Lung (tissue), 12 donors: ENCODE data around the gene PRSS2. TPM values are rescaled to one million over a fixed set of nuclear protein-coding genes. Genes with fewer than 3 reads are reported as not detected.
"Not testable (repeated sequence)": the region's sequence is repeated elsewhere in the genome, so short reads cannot be mapped to it uniquely, and the experiment has no call there.

Experiments
- ATAC-seq: fragments of 200-7000 bp; cut with Tn5 transposase; one replicate; pipeline ENCODE4 v1.9.1; 2020; ENCODE audit warnings: moderate number of reproducible peaks; ENCODE audit not compliant: insufficient read depth, low FRiP score
- DNase-seq, 3 donors: peaks; one replicate each; pipeline ENCODE4 v3.0.0-alpha.2; 2013 to 2017
- H3K27ac ChIP-seq, 2 donors: one replicate each; pipeline ENCODE4 v1.5.1; 2013; ENCODE audit warnings: mild to moderate bottlenecking in 2 of 2, moderate library complexity in 2 of 2, control low read depth in 1 of 2, inconsistent platforms in 1 of 2, low read depth in 1 of 2, low read length in 1 of 2
- H3K27me3 ChIP-seq, 3 donors: one replicate each; pipeline ENCODE4 v1.5.1; 2013; ENCODE audit warnings: low read length in 2 of 3; ENCODE audit not compliant: control insufficient read depth in 3 of 3, insufficient read depth in 3 of 3
- H3K36me3 ChIP-seq, 4 donors: one replicate each; pipeline ENCODE4 v1.5.1; 2013; ENCODE audit warnings: low read length in 4 of 4, mild to moderate bottlenecking in 1 of 4, moderate library complexity in 1 of 4; ENCODE audit not compliant: control insufficient read depth in 4 of 4, insufficient read depth in 4 of 4
- H3K4me1 ChIP-seq, 5 donors: one replicate each; pipeline ENCODE4 v1.5.1; 2013; ENCODE audit warnings: low read length in 5 of 5, mild to moderate bottlenecking in 2 of 5, moderate library complexity in 1 of 5; ENCODE audit not compliant: control insufficient read depth in 5 of 5, insufficient read depth in 5 of 5
- H3K4me3 ChIP-seq: one replicate; pipeline ENCODE4 v1.5.1; 2013; ENCODE audit warnings: mild to moderate bottlenecking, control low read depth, moderate library complexity
- H3K9ac ChIP-seq, 2 donors: one replicate each; pipeline ENCODE4 v1.5.1; 2013; ENCODE audit warnings: low read length in 2 of 2, control low read depth in 1 of 2; ENCODE audit not compliant: insufficient read depth in 1 of 2
- H3K9me3 ChIP-seq, 4 donors: one replicate each; pipeline ENCODE4 v1.5.1; 2013; ENCODE audit warnings: low read length in 3 of 4, mild to moderate bottlenecking in 1 of 4, moderate library complexity in 1 of 4; ENCODE audit not compliant: control insufficient read depth in 4 of 4, insufficient read depth in 3 of 4
- CTCF ChIP-seq: IDR thresholded peaks from 2 replicates; pipeline ENCODE4 v1.5.1; 2012; ENCODE audit warnings: mild to moderate bottlenecking; ENCODE audit errors: control extremely low read depth, extremely low read depth
- WGBS, 2 donors: extraction: QIAGEN DNeasy Blood & Tissue Kit; methylation state at CpG; one replicate each; pipeline ENCODE4 v1.1.7; 2013; 5-methylcytosine and 5-hydroxymethylcytosine counted together
- polyA plus RNA-seq, 2 donors: library from polyadenylated mRNA; stranded (reverse); fragments of 200-250 nt; gene quantifications; one replicate each; pipeline ENCODE4 v1.2.1, GENCODE V29; 2013
- total RNA-seq, 2 donors: library from RNA; depleted of rRNA in 1 of 2; stranded (reverse); fragments of >200 nt in 1 of 2; gene quantifications; one replicate each; pipeline ENCODE4 v1.2.1, GENCODE V29; 2014 to 2021
- donor health status: control.
- donor health status: control.
- donor health status: Bipolar disorder and iron deficiency.
- donor health status: healthy.
- donor health status: DM: yes; HTN: yes; CAD: no.

Gene PRSS2
- total and polyA plus RNA-seq, 4 donors = 0.35 to 47.9 (median 1.7) TPM; not detected in 1

DNA sequence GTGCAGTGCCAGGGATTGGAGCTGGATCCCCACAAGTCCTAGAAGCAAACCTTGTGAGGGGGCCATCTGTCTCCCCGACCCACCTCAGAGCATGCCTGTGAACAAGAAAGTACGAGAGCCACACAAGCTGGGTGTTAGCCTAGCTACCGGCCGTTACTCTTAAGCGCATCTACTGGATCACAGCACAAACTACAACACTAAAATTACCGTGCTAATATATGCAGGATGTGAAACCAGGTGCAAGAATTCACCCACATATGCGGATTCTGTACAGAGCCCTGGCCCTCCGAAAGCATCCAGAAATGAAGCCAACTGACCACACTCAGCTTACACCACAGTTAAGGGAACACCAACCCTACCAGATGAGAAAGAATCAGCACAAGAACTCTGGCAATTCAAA is 37.5 kb upstream of the PRSS2 start:
- Histone ChIP-seq H3K27me3 (no peaks in the 10 kb centered on the region), H3K36me3 (no peaks in the 10 kb centered on the region), H3K27ac (no peak overlapping the region), H3K9ac (no peak overlapping the region), H3K9me3 (peaks cover 0 to 5% (median 2%) of the 10 kb centered on the region in 4 donors), H3K4me1 (no peaks in the 10 kb centered on the region), H3K4me3 (no peak overlapping the region)
- WGBS, 2 donors = 87 to 94% methylated on average over 8 of the region's 8 CpGs
- TF ChIP-seq CTCF = no peak
- no peak for DNase-seq
- no peak for ATAC-seq

- H3K4me1 ChIP-seq = peaks cover 0 to 1% (median 0%) of the 10 kb centered on the region in 5 donors
- no peaks in the 10 kb centered on the region for H3K9me3 ChIP-seq
- DNase-seq (no peak), ATAC-seq (no peak)
- H3K9ac ChIP-seq = no peak overlapping the region
- no peak for TF ChIP-seq CTCF
- no peak overlapping the region for H3K4me3 ChIP-seq
- H3K27ac ChIP-seq = no peak overlapping the region
- 32 to 42% methylated on average over 2 of the region's 2 CpGs for WGBS, 2 donors
- H3K27me3 ChIP-seq = peaks cover 0 to under 1% (median 0%) of the 10 kb centered on the region in 3 donors
- no peaks in the 10 kb centered on the region for H3K36me3 ChIP-seq
These were observed 30.8 kb upstream of the PRSS2 start for GRCh38 chr7:142739923-142740492.

DNA sequence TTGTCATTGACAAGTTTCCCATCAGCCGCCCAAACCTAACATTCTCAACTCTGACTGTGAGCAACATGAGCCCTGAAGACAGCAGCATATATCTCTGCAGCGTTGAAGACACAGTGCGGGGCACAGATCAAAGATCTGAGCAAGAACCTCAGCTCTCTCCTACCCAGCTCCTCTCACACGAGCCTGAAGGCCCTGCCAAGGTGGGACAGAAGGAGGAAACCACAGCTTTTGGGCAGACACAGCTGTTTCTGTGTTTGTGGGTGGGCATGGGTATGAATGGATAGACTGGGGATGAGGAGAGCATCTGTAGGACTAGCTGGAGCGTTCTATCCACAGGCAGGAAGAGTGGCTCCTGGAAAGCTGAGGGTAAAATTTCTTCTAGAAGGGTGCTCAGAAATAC is 30.0 kb upstream of the PRSS2 start:
- peaks cover 0 to 2% (median 0%) of the 10 kb centered on the region in 3 donors for H3K27me3 ChIP-seq
- DNase-seq = no peak
- no peaks in the 10 kb centered on the region for H3K36me3 ChIP-seq
- no peak for ATAC-seq
- H3K4me3 ChIP-seq = no peak overlapping the region
- 73 to 75% methylated on average over 5 of the region's 5 CpGs for WGBS, 2 donors
- no peak overlapping the region for H3K27ac ChIP-seq
- H3K9me3 ChIP-seq = no peaks in the 10 kb centered on the region
- H3K9ac ChIP-seq = no peak overlapping the region
- TF ChIP-seq CTCF = no peak
- H3K4me1 ChIP-seq = peaks cover 0 to 1% (median 0%) of the 10 kb centered on the region in 5 donors

DNA sequence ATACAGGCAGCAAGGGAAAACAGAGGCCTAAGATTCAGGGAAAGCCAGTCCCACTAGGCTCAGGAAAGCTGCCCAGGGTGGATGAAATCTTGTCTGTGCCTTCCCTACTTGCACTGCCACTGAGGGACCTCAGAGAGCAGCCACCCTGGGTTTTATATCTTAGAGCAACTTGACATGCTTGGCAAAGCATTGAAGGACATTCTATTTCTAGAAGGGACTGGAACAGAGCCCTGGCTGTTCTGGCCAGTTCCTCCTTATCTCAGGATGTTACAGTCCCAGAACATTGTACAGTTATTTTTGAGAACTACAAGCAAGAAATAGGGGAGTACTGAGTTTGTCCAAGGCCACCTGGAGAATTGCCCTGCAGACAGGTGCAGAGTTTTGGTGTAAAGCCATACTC is 28.8 kb upstream of the PRSS2 start:
- not testable (repeated sequence) for DNase-seq, H3K4me3 ChIP-seq, H3K36me3 ChIP-seq, H3K27me3 ChIP-seq, H3K9ac ChIP-seq, H3K9me3 ChIP-seq, ATAC-seq, H3K4me1 ChIP-seq
- peak overlapping the region in 1 of 2 donors; percentile 64 for H3K27ac ChIP-seq
